GM19438 (cell line): ENCODE results near the gene TP53I13.
"Not testable (repeated sequence)": the region's sequence is repeated elsewhere in the genome, so short reads cannot be mapped to it uniquely, and the experiment has no call there.

ENCODE experiments used
- ATAC-seq: cut with Tn5 transposase; IDR thresholded peaks from one replicate; pipeline ENCODE4 v1.9.1; 2021; ENCODE audit warnings: low read depth; ENCODE audit not compliant: unreplicated experiment

TP53I13 gene, protein sequence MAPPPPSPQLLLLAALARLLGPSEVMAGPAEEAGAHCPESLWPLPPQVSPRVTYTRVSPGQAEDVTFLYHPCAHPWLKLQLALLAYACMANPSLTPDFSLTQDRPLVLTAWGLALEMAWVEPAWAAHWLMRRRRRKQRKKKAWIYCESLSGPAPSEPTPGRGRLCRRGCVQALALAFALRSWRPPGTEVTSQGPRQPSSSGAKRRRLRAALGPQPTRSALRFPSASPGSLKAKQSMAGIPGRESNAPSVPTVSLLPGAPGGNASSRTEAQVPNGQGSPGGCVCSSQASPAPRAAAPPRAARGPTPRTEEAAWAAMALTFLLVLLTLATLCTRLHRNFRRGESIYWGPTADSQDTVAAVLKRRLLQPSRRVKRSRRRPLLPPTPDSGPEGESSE

DNA sequence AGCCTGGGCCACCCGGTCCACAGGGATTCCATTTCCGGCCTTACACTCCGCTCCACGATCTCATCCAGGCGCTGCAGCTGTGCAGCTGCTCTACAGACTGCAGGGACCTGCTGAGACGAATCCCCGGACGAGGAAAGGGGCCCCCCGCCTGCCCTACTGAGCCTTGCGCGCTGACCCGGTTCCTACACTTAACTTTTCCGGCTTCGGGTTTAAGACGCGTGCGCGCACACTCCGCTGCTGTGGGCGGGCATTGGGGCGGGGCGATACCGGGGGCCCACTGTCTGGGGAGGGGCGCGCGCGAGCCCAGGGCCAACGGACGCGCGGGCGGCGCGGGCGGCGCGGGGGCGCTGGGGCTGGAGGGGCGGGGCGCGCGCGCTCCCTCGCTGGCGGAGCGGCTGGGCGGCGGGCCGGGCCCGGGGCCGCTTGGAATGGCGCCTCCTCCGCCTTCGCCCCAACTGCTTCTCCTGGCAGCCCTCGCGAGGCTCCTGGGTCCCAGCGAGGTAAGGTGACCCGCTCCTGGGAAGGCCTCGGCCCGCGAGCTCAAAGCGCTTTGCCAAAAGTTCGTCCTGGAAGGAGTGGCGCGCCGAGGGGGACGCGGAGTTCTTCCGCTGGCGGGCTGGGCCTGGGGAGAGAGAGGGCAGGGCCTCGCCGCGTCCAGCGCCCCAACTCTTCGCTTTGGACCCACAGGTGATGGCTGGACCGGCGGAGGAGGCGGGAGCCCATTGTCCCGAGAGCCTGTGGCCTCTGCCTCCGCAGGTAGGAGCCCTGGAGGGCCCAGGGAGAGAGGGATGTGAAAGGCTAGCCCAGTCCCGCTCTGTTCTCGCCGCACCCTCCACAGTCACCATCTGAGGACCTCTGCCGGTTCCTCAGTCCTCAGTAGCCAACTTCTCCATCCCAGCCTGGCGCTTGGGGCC is at the start of gene TP53I13:
Gene TP53I13 (plus strand): TSS at position 371 of the 914 bp plus-strand sequence. CDS start 58 bp downstream, at position 429.
- ATAC-seq, result no peak

DNA sequence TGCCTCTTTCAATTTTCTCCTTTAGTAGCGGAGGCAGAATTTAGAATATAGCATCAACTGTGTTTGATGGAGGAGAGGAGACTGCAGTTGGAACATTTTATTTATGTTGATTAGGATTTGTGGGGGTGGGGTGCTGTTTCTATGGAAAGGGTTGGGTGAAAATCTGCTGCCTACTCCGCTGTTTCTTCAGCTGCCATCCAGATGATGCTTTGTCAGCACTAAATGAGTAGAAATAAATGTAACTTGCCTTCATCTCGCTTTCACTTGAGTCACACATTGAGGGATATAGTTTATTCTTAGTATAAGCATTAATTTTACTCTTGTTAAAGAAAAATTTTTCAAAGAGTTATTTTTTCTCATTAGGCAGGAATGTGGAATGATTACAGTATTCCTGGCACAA is 43.8 kb upstream of the TP53I13 start:
- ATAC-seq, result no peak

DNA sequence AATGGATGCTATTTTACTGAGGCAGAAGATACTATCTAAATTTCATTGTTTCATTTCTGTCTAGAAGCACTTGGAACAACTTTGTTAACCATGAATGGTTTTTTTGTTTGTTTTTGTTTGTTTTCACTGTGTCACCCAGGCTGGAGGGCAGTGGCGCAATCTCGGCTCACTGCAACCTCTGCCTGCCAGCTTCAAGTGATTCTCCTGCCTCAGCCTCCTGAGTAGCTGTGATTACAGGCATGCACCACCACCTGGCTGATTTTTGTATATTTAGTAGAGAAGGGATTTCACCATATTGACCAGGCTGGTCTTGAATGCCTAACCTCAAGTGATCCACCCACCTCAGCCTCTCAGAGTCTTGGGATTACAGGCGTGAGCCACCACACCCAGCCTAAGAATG is 42.2 kb upstream of the TP53I13 start:
- no peak for ATAC-seq

DNA sequence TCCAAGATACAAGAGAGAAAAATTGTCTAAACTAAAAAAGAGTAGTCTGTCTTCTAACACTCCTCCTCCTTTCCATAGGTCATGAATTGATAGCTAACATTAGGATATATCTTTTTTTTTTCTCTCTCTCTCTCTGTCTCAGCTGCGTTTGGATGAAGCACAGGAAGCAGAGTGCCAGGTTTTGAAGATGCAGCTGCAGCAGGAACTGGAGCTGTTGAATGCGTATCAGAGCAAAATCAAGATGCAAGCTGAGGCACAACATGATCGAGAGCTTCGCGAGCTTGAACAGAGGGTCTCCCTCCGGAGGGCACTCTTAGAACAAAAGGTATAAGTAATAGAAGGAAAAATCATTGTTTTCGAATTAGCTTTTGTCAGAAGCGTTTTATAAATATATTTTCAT is 34.5 kb upstream of the TP53I13 start:
- ATAC-seq, result no peak

DNA sequence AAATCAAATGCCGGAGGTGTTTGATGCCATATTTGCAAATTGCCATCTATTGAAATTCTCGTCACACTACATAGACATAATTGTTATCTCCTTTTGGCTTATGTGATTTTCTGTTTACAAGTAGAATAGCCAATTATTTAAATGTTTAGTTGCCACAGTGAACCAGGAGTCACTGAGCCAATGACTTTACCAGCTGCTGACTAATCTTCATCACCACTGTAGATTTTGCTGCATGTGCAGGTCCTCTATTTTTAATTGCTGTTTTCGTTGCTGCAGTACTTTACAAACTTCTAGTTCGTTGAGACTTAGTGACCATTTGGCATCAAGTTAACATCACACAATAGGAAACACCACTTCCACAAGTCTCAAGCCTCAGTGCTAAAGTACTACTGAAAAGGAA is 24.4 kb upstream of the TP53I13 start:
- no peak for ATAC-seq

DNA sequence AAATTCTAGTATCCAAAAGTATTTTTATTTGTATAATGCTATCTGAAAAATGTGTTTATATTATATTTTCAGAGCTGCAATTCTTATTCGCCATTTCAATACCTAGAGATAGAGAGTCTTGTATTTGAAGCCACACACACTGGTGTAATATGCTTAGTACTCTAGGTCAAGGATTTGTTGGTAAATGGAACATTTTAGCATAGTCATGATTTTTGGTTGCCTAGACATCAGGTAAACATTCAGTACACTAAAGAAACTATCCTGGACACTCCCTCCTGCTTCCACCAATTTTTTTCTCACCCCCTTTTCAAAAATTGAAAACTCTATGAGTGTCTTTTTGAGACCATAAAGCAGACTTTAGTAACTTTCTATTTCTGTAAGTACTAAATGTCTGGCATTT is 22.4 kb upstream of the TP53I13 start:
- no peak for ATAC-seq

DNA sequence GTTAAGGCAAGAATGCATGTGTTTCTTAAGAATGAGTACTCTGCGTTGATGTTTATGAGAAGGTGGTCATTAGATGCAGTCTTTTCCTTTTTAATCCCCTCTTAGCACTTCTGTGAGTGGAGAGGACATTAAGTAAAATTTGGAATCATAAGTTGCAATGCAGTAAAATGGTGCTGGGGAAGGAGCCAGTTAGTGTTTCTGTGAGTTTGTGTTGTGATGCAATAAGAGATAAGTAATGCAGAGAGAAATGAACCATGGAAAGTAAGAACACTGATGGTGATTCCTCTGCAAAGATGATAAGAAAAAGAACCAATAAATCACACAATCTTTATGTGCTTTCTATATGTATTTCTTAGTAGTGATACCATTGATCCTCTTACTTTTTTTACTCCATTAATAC is 21.7 kb upstream of the TP53I13 start:
- no peak for ATAC-seq

DNA sequence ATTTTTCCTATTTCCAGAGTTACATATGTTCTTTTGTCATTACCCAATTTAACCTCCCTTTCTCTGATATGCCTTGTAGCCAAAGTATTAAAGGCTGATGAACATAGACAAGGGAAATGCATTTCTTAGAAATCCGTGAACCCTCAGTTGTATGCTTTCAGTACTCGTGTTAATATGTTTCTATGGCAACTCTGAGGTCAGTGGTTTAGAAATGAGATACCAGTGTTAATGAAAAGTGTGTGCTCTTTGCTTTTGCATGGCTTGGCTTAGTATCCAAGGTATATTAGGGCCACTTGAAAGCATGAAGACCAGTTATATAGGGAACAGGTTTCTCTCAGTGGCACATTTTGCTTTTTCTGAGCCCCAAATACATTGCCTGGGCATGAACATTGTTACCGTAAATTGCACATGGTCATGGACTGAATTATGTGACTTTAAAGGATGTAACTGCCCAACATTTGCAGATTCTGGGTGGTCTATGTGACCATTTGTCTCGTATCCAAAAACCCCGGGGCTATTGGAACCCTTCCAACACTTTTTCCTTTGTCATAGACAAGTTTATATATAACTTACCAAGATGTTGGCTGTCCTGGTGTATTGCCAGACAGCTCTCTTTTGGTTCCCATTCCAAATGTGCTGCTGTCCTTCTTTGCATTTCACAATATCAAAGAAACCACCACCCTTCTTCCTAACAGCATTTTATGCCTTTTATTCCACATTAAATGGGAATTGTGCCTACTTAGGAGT is 19.2 kb upstream of the TP53I13 start:
- no peak for ATAC-seq

DNA sequence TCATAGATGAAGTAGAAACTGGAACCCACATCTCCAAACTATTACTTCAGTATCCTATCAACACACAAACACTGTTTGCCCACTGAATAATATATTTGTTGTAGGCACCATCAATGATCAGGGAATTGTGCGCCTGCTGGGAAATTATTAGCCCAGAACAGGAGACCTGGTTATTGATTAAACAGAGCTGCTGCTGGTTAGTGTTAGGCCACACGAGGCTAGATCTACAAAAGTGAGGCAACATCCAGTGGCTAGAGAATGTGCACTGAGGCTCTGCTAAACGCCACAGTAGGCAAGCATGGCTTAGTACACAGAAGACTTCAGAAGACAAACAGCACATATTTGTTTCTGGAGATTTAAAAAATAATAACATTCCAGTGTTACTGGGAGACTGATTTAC is 12.7 kb upstream of the TP53I13 start:
- no peak for ATAC-seq

DNA sequence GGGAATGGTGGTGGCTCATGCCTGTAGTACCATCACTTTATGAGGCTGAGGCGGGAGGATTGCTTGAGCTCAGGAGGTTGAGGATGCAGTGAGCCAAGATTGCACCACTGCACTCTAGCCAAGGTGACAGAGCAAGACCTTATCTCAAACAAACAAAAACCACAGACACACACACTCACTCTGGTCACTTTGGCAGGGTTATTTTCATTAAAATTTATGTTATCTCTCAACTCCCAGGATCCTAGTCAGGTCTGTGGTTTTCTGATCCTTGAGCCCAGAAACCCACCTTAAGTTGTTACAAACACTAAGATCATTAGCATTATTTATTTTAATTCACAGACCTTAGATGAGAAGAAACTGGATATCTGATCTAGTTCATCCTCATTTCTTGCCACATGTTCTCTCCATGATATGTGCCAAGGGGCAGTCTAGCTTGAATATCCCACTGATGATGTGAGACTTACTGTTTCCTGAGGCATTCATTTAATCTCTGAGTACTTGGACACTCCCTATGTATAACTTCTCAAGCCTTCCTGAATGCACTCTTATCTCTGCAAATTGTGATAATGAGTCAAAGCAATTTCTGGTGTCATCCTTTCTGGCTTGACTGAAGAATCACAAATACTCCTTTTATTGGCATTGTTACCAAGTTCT is 11.3 kb upstream of the TP53I13 start:
- ATAC-seq, result no peak

DNA sequence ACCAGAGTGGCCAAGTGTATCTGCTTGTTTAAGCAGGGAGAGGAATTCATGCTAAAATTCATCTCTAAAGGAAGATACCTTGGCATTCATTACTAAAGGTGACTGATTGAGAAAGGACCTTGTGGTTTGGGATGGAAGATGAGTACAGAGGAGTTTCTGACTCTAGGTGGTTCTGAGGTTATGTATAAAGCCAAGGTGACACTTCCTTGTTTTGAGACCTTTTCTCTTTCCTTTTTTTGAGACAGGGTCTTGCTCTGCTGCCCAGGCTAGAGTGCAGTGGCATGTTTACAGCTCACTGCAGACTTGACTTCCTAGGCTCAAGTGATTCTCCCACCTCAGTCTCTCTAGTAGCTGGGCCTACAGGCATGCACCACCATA is 10.8 kb upstream of the TP53I13 start:
- ATAC-seq, result no peak

DNA sequence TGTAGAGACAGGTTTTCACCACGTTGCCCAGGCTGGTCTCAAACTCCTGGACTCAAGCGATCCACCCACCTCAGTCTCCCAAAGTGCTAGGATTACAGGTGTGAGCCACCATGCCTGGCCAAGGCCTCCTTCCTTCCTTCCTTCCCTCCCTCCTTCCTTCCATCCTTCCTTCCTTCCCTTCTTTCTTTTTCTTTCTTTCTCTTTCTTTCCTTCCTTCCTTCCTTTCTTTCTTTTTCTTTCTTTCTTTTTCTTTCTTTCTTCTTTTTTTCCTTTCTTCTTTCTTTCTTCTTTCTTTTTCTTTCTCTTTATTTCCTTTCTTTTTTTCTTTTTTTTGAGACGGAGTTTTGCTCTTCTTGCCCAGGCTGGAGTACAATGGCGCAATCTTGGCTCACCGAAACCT is 10.4 kb upstream of the TP53I13 start:
- ATAC-seq, result not testable (repeated sequence)

DNA sequence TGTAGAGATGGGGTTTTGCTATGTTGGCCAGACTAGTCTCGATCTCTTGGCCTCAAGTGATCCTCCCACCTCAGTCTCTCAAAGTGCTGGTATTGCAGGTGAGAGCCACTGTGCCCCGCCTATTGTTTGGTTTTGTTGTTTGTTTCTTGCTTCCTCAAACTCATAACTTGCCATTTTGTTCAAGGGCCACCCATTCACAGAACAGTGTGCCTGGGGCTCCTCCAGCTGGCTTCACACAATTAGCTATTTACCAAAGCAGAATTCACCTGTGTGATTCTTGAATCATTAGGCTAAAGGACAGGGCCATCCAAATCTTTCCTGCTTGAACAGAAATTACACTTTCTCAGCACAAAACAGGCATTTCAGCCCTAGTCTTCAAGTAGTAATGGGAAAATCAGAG is 8.9 kb upstream of the TP53I13 start:
- ATAC-seq, result no peak

DNA sequence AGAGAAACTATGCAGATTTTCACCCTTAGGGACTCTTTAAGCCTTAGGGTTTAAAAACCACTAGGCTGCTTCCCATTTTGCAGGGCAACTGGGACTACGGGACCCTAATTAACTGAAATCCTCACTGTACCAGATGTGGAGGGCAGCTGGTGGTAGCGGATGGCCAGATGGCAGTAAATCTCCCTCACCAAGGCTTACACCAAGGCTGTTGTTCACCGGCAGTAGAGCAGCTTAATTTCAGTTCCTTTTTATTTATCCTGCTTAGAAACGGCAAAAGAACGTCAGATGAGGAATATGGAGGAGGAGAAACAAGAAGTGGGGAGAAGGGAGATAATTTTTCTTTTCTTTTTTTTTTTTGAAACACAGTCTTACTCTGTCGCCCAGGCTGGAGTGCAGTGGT is 8.2 kb upstream of the TP53I13 start:
- ATAC-seq, result no peak

DNA sequence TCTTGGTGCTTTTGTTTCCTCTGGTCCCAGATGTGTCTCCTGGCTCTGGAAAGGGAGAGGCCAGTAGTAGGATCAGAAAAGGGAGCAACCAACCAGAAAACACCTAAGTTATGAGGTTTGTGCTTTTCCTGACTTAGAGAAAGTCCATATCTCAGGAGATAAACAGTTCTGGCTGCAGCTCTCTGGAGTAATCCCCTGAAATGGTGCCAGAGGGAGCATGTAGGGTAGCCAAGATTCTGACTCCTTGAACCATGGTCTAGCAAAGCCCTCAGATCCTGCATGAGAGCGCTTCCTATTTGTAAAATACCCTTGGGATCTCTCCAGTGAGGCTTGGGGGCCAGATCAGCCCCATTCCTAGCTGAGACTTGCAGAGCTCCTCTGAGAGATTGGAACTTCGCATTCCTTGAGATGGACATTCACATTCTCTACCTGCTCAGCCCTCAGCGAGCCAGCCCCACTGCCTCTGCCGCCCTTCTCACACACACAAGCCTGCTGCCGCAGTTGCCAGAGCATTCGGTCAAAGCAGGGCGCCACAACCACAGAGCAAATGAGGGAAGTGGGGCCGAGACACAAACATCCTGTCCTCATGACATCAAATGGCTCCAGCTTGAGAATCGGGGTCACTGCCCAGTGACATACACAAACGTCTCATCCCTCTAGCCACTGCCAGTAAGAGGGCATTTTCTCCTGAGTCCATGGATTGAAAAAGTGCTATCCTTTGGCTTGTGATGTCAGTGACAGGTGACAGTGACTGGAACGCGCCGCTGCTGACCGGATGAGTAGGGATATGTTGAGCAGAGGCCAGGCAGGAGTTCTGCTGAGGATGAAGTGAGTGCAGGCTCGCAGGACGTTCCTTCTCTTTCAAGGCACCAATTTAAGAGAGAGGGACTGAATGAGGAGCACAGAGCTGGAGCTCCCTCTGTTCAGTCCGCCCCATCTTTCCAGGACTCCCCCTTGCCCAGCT is 6.7 kb upstream of the TP53I13 start:
- no peak for ATAC-seq

DNA sequence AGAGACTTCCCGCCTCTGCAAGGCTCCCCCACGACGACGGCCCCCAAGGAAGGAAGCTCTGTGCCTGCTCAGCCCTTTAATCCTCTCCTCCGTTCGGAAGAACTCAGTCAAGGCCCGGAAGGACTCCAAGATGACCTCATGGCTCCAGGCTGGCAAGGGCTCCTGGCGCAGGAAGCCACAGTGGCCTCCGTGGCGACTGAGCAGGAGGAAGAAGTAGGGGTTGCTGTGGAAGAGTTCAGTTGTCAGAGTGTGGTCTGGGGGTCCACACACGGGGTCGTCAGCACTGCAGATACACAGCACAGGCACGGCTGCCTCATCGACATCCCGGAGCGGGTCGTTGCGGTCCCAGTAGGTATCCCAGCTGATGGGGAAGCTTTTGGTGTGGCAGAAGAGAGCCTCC is 5.9 kb upstream of the TP53I13 start:
- no peak for ATAC-seq

DNA sequence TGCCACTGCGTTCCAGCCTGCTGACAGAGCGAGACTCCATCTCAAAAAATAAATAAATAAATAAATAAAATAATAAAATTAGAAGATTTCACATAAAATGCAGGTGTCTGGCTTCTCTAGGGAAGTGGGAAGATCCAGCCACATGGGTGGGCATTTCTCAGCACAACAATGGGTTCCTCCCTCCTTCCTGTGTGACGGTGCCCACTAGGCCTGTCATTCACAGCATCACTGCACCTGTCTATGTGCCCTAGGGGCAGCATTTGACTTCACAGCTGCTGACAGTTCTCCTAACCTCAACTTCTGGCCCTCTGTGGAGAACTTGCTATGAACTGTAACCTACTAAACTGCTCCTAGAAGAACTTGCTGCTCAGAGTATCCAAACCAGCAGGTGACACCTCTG is 4.7 kb upstream of the TP53I13 start:
- ATAC-seq, result no peak

DNA sequence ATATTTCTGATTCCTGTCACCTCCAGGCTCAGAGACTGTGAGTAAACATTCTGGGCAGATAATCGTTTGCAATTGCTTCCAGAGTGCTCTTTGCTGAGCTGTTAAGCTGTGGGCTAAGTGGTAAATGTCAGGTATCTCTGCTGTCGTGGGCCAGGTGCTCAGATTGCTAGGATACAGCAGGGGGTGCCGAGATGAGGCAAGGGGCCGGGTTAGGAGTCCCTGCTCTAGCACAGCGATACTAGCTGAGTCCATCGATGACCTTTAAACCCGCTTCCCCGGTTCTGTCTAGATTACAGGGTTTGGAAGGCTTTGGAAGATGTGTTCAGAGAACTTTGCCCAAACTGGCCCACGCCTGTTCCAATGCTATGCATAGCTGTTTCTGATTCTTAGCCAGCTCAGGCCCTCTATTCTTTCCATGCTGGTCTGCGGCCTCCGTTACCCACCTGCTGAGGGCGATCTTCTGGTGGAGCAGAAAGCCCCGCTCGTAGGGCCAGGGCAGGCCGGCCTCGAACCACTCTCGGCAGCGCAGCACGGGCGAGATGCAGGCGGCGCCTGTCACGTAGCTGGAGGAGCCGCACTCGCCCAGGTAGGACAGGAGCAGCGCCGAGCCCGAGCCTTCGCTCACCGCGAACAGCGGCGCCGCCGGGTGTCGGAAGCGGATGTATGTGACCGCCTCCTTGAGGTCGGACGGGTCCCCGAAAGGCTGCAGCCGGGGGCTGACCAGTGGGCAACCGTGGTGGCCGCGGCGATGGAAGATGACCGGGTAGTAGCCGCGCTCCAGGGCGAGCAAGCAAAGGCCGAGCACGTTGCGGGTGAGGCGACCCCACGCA is 2.6 kb upstream of the TP53I13 start:
- no peak for ATAC-seq
